DND-41 (cell line): ENCODE measurements around the gene COQ7.

Source experiments
- CTCF ChIP-seq: IDR thresholded peaks from 2 replicates; pipeline ENCODE4 v1.5.1; 2012; ENCODE audit warnings: borderline replicate concordance, low read length, moderate library complexity, mild to moderate bottlenecking; ENCODE audit not compliant: poor library complexity, severe bottlenecking; ENCODE audit errors: extremely low read depth
- EZH2 ChIP-seq: IDR thresholded peaks from 3 replicates; pipeline ENCODE4 v1.6.1; 2012; ENCODE audit warnings: borderline replicate concordance, low read depth, mild to moderate bottlenecking, moderate library complexity, low read length, inconsistent platforms; ENCODE audit not compliant: severe bottlenecking

GRCh38 chr16:19033761-19034160 lies 33.7 kb upstream of the COQ7 start:
- TF ChIP-seq CTCF, result no peak
- TF ChIP-seq EZH2, result no peak
